Right cardiac atrium (tissue), 5 donors: ENCODE data around the gene BTK. TPM values are rescaled to one million over a fixed set of nuclear protein-coding genes. Genes with fewer than 3 reads are reported as not detected.

Experiments
- ATAC-seq, 2 donors: fragments of 200-7000 bp; cut with Tn5 transposase; one replicate each; pipeline versions ENCODE4 v1.8.0 to v1.9.1; 2020; ENCODE audit warnings: moderate library complexity in 2 of 2, mild to moderate bottlenecking in 1 of 2
- DNase-seq, 3 donors: peaks; one replicate each; pipeline ENCODE4 v3.0.0-alpha.2; 2020
- H3K27ac ChIP-seq: one replicate; pipeline ENCODE4 v1.5.1; 2013; ENCODE audit warnings: mild to moderate bottlenecking, low read length, control low read depth, moderate library complexity
- H3K27me3 ChIP-seq: one replicate; pipeline ENCODE4 v1.6.1; 2013; ENCODE audit not compliant: control insufficient read depth, insufficient read depth
- H3K4me1 ChIP-seq: one replicate; pipeline ENCODE4 v1.6.1; 2013; ENCODE audit warnings: low read length; ENCODE audit not compliant: control insufficient read depth, insufficient read depth
- H3K4me3 ChIP-seq: one replicate; pipeline ENCODE4 v1.5.1; 2013; ENCODE audit warnings: low read length, control low read depth
- H3K9me3 ChIP-seq: one replicate; pipeline ENCODE4 v1.6.1; 2013; ENCODE audit warnings: low read length; ENCODE audit not compliant: control insufficient read depth
- WGBS: extraction: QIAGEN DNeasy Blood & Tissue Kit; methylation state at CpG from one replicate; pipeline ENCODE4 v1.1.7; 2013; 5-methylcytosine and 5-hydroxymethylcytosine counted together
- intact Hi-C, 4 donors: fragments of 100-400 bp; cut with DNase I; formaldehyde crosslinking; loops; one replicate each; pipeline versions ENCODE4 v1.11.0 to v1.14.0; 2022 to 2023
- polyA plus RNA-seq: library from polyadenylated mRNA; stranded (reverse); fragments of 200-250 nt; gene quantifications from one replicate; pipeline ENCODE4 v1.2.3, GENCODE V29; 2013
- total RNA-seq, 4 donors: library from RNA; stranded (reverse); fragmentation: NEBNext Ultra II Directional; extraction: Animal tissue kit (Norgen Biotek cat#: 25700); gene quantifications; one replicate each; pipeline ENCODE4 v1.2.1, GENCODE V29; 2021
- donor health status: healthy with polysubstance abuse.
- donor health status: DM: no; HTN: yes; CAD: no.
- donor health status: DM: no; HTN: no; CAD: no.
- donor health status: DM: no; HTN: yes; CAD: no; lungs with severe emphysema.
- donor health status: DM: yes; HTN: yes; CAD: no.

BTK gene
- total and polyA plus RNA-seq, 5 donors = 0.88 to 3.6 (median 3.0) TPM

GRCh38 chrX:101368800-101369199 is 17.2 kb downstream of the BTK start:
- DNase-seq = no peak
- H3K4me3 ChIP-seq = no peak overlapping the region
- no peak overlapping the region for H3K27ac ChIP-seq
- intact Hi-C loops = no loop called here
- no peaks in the 10 kb centered on the region for H3K9me3 ChIP-seq
- no peak for ATAC-seq
- no peaks in the 10 kb centered on the region for H3K27me3 ChIP-seq
- no peaks in the 10 kb centered on the region for H3K4me1 ChIP-seq

- intact Hi-C loops = no loop called here
- Histone ChIP-seq H3K27me3 (no peaks in the 10 kb centered on the region), H3K4me3 (no peak overlapping the region), H3K9me3 (no peaks in the 10 kb centered on the region), H3K27ac (no peak overlapping the region), H3K4me1 (no peaks in the 10 kb centered on the region)
- DNase-seq (no peak), ATAC-seq (no peak)
- 90% methylated on average over 1 of the region's 1 CpG for WGBS
Observed at GRCh38 chrX:101365301-101365795, 20.6 kb downstream of the BTK start.

GRCh38 chrX:101362757-101363156 is 23.2 kb downstream of the BTK start:
- no peaks in the 10 kb centered on the region for H3K27me3 ChIP-seq
- H3K27ac ChIP-seq = no peak overlapping the region
- ATAC-seq (no peak), DNase-seq (no peak)
- no peaks in the 10 kb centered on the region for H3K4me1 ChIP-seq
- no peaks in the 10 kb centered on the region for H3K9me3 ChIP-seq
- intact Hi-C loops = no loop called here
- H3K4me3 ChIP-seq = no peak overlapping the region

GRCh38 chrX:101362116-101362515 is 23.9 kb downstream of the BTK start:
- no peak for ATAC-seq
- WGBS = 80% methylated on average over 3 of the region's 3 CpGs

GRCh38 chrX:101360390-101360789 is 25.6 kb downstream of the BTK start:
- no peaks in the 10 kb centered on the region for H3K27me3 ChIP-seq
- H3K27ac ChIP-seq = no peak overlapping the region
- no peak overlapping the region for H3K4me3 ChIP-seq
- peak in 1 of 2 donors; percentile 53 for ATAC-seq
- H3K9me3 ChIP-seq = no peaks in the 10 kb centered on the region
- intact Hi-C loops = no loop called here
- H3K4me1 ChIP-seq = no peaks in the 10 kb centered on the region
- WGBS = 34% methylated on average over 7 of the region's 7 CpGs
- no peak for DNase-seq

More at GRCh38 chrX:101362116-101362515, 23.9 kb downstream of the BTK start:
- no peak overlapping the region for H3K27ac ChIP-seq
- no peak for DNase-seq
- H3K4me1 ChIP-seq = no peaks in the 10 kb centered on the region
- intact Hi-C loops = no loop called here
- no peaks in the 10 kb centered on the region for H3K27me3 ChIP-seq
- no peaks in the 10 kb centered on the region for H3K9me3 ChIP-seq
- H3K4me3 ChIP-seq = no peak overlapping the region

GRCh38 chrX:101359966-101360365 is 26.0 kb downstream of the BTK start:
- Histone ChIP-seq H3K27me3 (no peaks in the 10 kb centered on the region), H3K9me3 (no peaks in the 10 kb centered on the region), H3K4me3 (no peak overlapping the region), H3K27ac (no peak overlapping the region), H3K4me1 (no peaks in the 10 kb centered on the region)
- intact Hi-C loops = no loop called here
- DNase-seq = no peak
- no peak for ATAC-seq
- WGBS = 28% methylated on average over 1 of the region's 1 CpG

- no peak for ATAC-seq
- WGBS = 45% methylated on average over 5 of the region's 5 CpGs
- H3K4me1 ChIP-seq = no peaks in the 10 kb centered on the region
- H3K27me3 ChIP-seq = no peaks in the 10 kb centered on the region
- intact Hi-C loops = no loop called here
- no peak for DNase-seq
- H3K9me3 ChIP-seq = no peaks in the 10 kb centered on the region
- no peak overlapping the region for H3K4me3 ChIP-seq
- no peak overlapping the region for H3K27ac ChIP-seq
Observed at GRCh38 chrX:101357166-101357795, 28.7 kb downstream of the BTK start.

GRCh38 chrX:101349193-101349562 is 36.8 kb downstream of the BTK start:
- H3K27ac ChIP-seq = no peak overlapping the region
- ATAC-seq = no peak

GRCh38 chrX:101348452-101349192 is 37.4 kb downstream of the BTK start, which contains the start of gene TIMM8A:
Gene TIMM8A, minus strand, starts transcription at chrX:101348742. Its CDS starts 78 bp downstream, at chrX:101348664.
- Histone ChIP-seq H3K27ac (peak within 1 kb of the TSS; percentile 99), H3K4me3 (peak within 1 kb of the TSS; percentile 92), H3K9me3 (no peaks in the 10 kb centered on the region), H3K4me1 (peaks cover 2% of the 10 kb centered on the region), H3K27me3 (no peaks in the 10 kb centered on the region)
- under 1% methylated on average over 55 of the region's 55 CpGs for WGBS
- DNase-seq (peak; percentile 82 to 91 (median 90)), ATAC-seq (peak; percentile 99 to 100)
- intact Hi-C loops = no loop called here

More at GRCh38 chrX:101349193-101349562, 36.8 kb downstream of the BTK start:
- intact Hi-C loops = no loop called here
- DNase-seq = no peak
- H3K4me1 ChIP-seq = peaks cover 2% of the 10 kb centered on the region
- WGBS = 26% methylated on average over 4 of the region's 4 CpGs
- peak overlapping the region; percentile 92 for H3K4me3 ChIP-seq
- H3K27me3 ChIP-seq = no peaks in the 10 kb centered on the region
- H3K9me3 ChIP-seq = no peaks in the 10 kb centered on the region

GRCh38 chrX:101347859-101348451 is 38.0 kb downstream of the BTK start:
- Histone ChIP-seq H3K27ac (peak overlapping the region; percentile 73), H3K27me3 (no peaks in the 10 kb centered on the region), H3K9me3 (no peaks in the 10 kb centered on the region), H3K4me3 (peak overlapping the region; percentile 92), H3K4me1 (peaks cover 2% of the 10 kb centered on the region)
- no peak for DNase-seq
- ATAC-seq = peak; percentile 13 to 31
- intact Hi-C loops = no loop called here
- WGBS = 2% methylated on average over 14 of the region's 14 CpGs

- Histone ChIP-seq H3K4me3 (no peak overlapping the region), H3K27me3 (no peaks in the 10 kb centered on the region), H3K9me3 (no peaks in the 10 kb centered on the region), H3K4me1 (no peaks in the 10 kb centered on the region), H3K27ac (no peak overlapping the region)
- ATAC-seq (no peak), DNase-seq (no peak)
- intact Hi-C loops = no loop called here
- 84% methylated on average over 4 of the region's 4 CpGs for WGBS
Observed at GRCh38 chrX:101337776-101338271, 48.2 kb downstream of the BTK start.
